ENCODE measurements around the gene CC2D2A.

Gene CC2D2A

GRCh38 chr4:15550491-15550890 is 80.8 kb downstream of the CC2D2A start:
- no peaks in the 10 kb centered on the region for H3K9me3 ChIP-seq (ENCODE audit: control insufficient read depth, insufficient read depth, low read length)
- TF ChIP-seq CTCF (IDR thresholded peaks at IDR 0.05; ENCODE audit: low read depth, low read length, poor library complexity, severe bottlenecking) (no peak), EZH2phosphoT487 (IDR thresholded peaks at IDR 0.05; ENCODE audit: borderline replicate concordance, low read length) (no peak)
- H3K27me3 ChIP-seq (ENCODE audit: control insufficient read depth, low read length): no peaks in the 10 kb centered on the region; the same call in 1 of the 2 replicates
- H3K27ac ChIP-seq (ENCODE audit: low read depth, low read length): no peak overlapping the region
- H3F3A ChIP-seq (ENCODE audit: control insufficient read depth, insufficient read depth): no peaks in the 10 kb centered on the region
- no peaks in the 10 kb centered on the region for H4K20me1 ChIP-seq (ENCODE audit: control insufficient read depth, insufficient read depth, low read depth, low read length)
- no peak overlapping the region for H3K4me3 ChIP-seq (ENCODE audit: low read length)
- no peaks in the 10 kb centered on the region for H3K79me2 ChIP-seq (ENCODE audit: control insufficient read depth, low read length)
- no peaks in the 10 kb centered on the region for H3K36me3 ChIP-seq (ENCODE audit: control insufficient read depth, low read length)
- H3K4me2 ChIP-seq (ENCODE audit: low read length): no peak overlapping the region
- no peaks in the 10 kb centered on the region for H3K9me2 ChIP-seq (replicated peaks; ENCODE audit: control insufficient read depth, low read length)
- H3K4me1 ChIP-seq (ENCODE audit: control insufficient read depth, low read length): no peaks in the 10 kb centered on the region

- Histone ChIP-seq H3K27ac (ENCODE audit: low read depth, low read length) (no peak overlapping the region), H4K20me1 (ENCODE audit: control insufficient read depth, insufficient read depth, low read depth, low read length) (no peaks in the 10 kb centered on the region), H3K9me3 (ENCODE audit: control insufficient read depth, insufficient read depth, low read length) (no peaks in the 10 kb centered on the region), H3K36me3 (ENCODE audit: control insufficient read depth, low read length) (no peaks in the 10 kb centered on the region), H3K27me3 (ENCODE audit: control insufficient read depth, low read length) (no peaks in the 10 kb centered on the region), H3K79me2 (ENCODE audit: control insufficient read depth, low read length) (no peaks in the 10 kb centered on the region), H3K4me3 (ENCODE audit: low read length) (no peak overlapping the region), H3K9me2 (replicated peaks; ENCODE audit: control insufficient read depth, low read length) (no peaks in the 10 kb centered on the region), H3F3A (ENCODE audit: control insufficient read depth, insufficient read depth) (no peaks in the 10 kb centered on the region), H3K4me1 (ENCODE audit: control insufficient read depth, low read length) (no peaks in the 10 kb centered on the region), H3K4me2 (ENCODE audit: low read length) (no peak overlapping the region)
- TF ChIP-seq EZH2phosphoT487 (IDR thresholded peaks at IDR 0.05; ENCODE audit: borderline replicate concordance, low read length) (no peak), CTCF (IDR thresholded peaks at IDR 0.05; ENCODE audit: low read depth, low read length, poor library complexity, severe bottlenecking) (no peak)
Measured at GRCh38 chr4:15551740-15552446, 82.2 kb downstream of the CC2D2A start.

GRCh38 chr4:15552557-15553362 is 83.1 kb downstream of the CC2D2A start:
- no peaks in the 10 kb centered on the region for H3K4me1 ChIP-seq (ENCODE audit: control insufficient read depth, low read length)
- no peaks in the 10 kb centered on the region for H3F3A ChIP-seq (ENCODE audit: control insufficient read depth, insufficient read depth)
- no peaks in the 10 kb centered on the region for H3K27me3 ChIP-seq (ENCODE audit: control insufficient read depth, low read length)
- no peak overlapping the region for H3K27ac ChIP-seq (ENCODE audit: low read depth, low read length)
- no peaks in the 10 kb centered on the region for H3K9me3 ChIP-seq (ENCODE audit: control insufficient read depth, insufficient read depth, low read length)
- H3K4me2 ChIP-seq (ENCODE audit: low read length): no peak overlapping the region
- H3K79me2 ChIP-seq (ENCODE audit: control insufficient read depth, low read length): no peaks in the 10 kb centered on the region
- no peaks in the 10 kb centered on the region for H3K36me3 ChIP-seq (ENCODE audit: control insufficient read depth, low read length)
- H3K4me3 ChIP-seq (ENCODE audit: low read length): no peak overlapping the region
- H3K9me2 ChIP-seq (replicated peaks; ENCODE audit: control insufficient read depth, low read length): no peaks in the 10 kb centered on the region
- TF ChIP-seq EZH2phosphoT487 (IDR thresholded peaks at IDR 0.05; ENCODE audit: borderline replicate concordance, low read length): no peak
- no peaks in the 10 kb centered on the region for H4K20me1 ChIP-seq (ENCODE audit: control insufficient read depth, insufficient read depth, low read depth, low read length)

Measured in DOHH2 (cell line).